ENCODE data around the gene ABLIM2. TPM values are rescaled to one million over a fixed set of nuclear protein-coding genes. Genes with fewer than 3 reads are reported as not detected.

ABLIM2 gene
- total RNA-seq, 2 donors from 2014 or later = 2.6 to 7.3 TPM

- peaks cover 23% of the 10 kb centered on the region for H3K4me1 ChIP-seq (replicated peaks)
- no peaks in the 10 kb centered on the region for H3K27me3 ChIP-seq (replicated peaks; ENCODE audit: insufficient read depth)
- TF ChIP-seq POLR2AphosphoS5 (IDR thresholded peaks at IDR 0.05) = no peak
- no peak for TF ChIP-seq CTCF (IDR thresholded peaks at IDR 0.05)
- TF ChIP-seq POLR2A (IDR thresholded peaks at IDR 0.05) = no peak
- peak overlapping the region in 1 of 2 donors; percentile 15 for H3K27ac ChIP-seq
- 63% methylated on average over 9 of the region's 9 CpGs for WGBS
- no peak for DNase-seq (ENCODE audit: low spot score)
- H3K36me3 ChIP-seq = no peaks in the 10 kb centered on the region
- no peak overlapping the region for H3K4me3 ChIP-seq
- no peaks in the 10 kb centered on the region for H3K9me3 ChIP-seq
- intact Hi-C loops (cut with DNase I) = no loop called here
Measured at GRCh38 chr4:8185295-8185694, 26.7 kb upstream of the ABLIM2 start.

- no peak for TF ChIP-seq POLR2AphosphoS5 (IDR thresholded peaks at IDR 0.05)
- 80% methylated on average over 4 of the region's 4 CpGs for WGBS
- H3K9me3 ChIP-seq = no peaks in the 10 kb centered on the region
- peak overlapping the region in 1 of 2 donors; percentile 54 for H3K27ac ChIP-seq
- no peak overlapping the region for H3K4me3 ChIP-seq
- intact Hi-C loops (cut with DNase I) = no loop called here
- H3K36me3 ChIP-seq = no peaks in the 10 kb centered on the region
- no peaks in the 10 kb centered on the region for H3K27me3 ChIP-seq (replicated peaks; ENCODE audit: insufficient read depth)
- DNase-seq (ENCODE audit: low spot score) = no peak
- peaks cover 19% of the 10 kb centered on the region for H3K4me1 ChIP-seq (replicated peaks)
Measured at GRCh38 chr4:8184061-8184460, 25.4 kb upstream of the ABLIM2 start.

- Histone ChIP-seq H3K27ac (peak overlapping the region in 1 of 2 donors; percentile 65), H3K9me3 (no peaks in the 10 kb centered on the region), H3K27me3 (replicated peaks; ENCODE audit: insufficient read depth) (no peaks in the 10 kb centered on the region), H3K4me3 (no peak overlapping the region), H3K4me1 (replicated peaks) (peaks cover 14% of the 10 kb centered on the region), H3K36me3 (no peaks in the 10 kb centered on the region)
- 40% methylated on average over 25 of the region's 25 CpGs for WGBS
- TF ChIP-seq POLR2A (IDR thresholded peaks at IDR 0.05) (no peak), CTCF (IDR thresholded peaks at IDR 0.05) (peak in 1 of 4 experiments; percentile 3), POLR2AphosphoS5 (IDR thresholded peaks at IDR 0.05) (peak; percentile 93)
- peak; percentile 94 for DNase-seq (ENCODE audit: low spot score)
- intact Hi-C loops (cut with DNase I) = no loop called here
Measured at GRCh38 chr4:8182858-8183725, 24.5 kb upstream of the ABLIM2 start.

GRCh38 chr4:8182294-8182693, 23.7 kb upstream of the ABLIM2 start:
- H3K36me3 ChIP-seq = no peaks in the 10 kb centered on the region
- H3K27ac ChIP-seq = peak overlapping the region in 1 of 2 donors; percentile 65
- H3K27me3 ChIP-seq (replicated peaks; ENCODE audit: insufficient read depth) = no peaks in the 10 kb centered on the region
- intact Hi-C loops (cut with DNase I) = no loop called here
- DNase-seq (ENCODE audit: low spot score) = no peak
- no peak overlapping the region for H3K4me3 ChIP-seq
- H3K4me1 ChIP-seq (replicated peaks) = peaks cover 14% of the 10 kb centered on the region
- TF ChIP-seq POLR2A (IDR thresholded peaks at IDR 0.05) = no peak
- no peak for TF ChIP-seq CTCF (IDR thresholded peaks at IDR 0.05)
- no peak for TF ChIP-seq POLR2AphosphoS5 (IDR thresholded peaks at IDR 0.05)
- no peaks in the 10 kb centered on the region for H3K9me3 ChIP-seq
- WGBS = 74% methylated on average over 11 of the region's 11 CpGs

- WGBS = 80% methylated on average over 5 of the region's 7 CpGs
- no peaks in the 10 kb centered on the region for H3K36me3 ChIP-seq
- no peak overlapping the region for H3K27ac ChIP-seq
- intact Hi-C loops (cut with DNase I) = no loop called here
- H3K9me3 ChIP-seq = no peaks in the 10 kb centered on the region
- H3K4me1 ChIP-seq (replicated peaks) = peaks cover 14% of the 10 kb centered on the region
- no peaks in the 10 kb centered on the region for H3K27me3 ChIP-seq (replicated peaks; ENCODE audit: insufficient read depth)
- H3K4me3 ChIP-seq = no peak overlapping the region
- no peak for DNase-seq (ENCODE audit: low spot score)
- no peak for TF ChIP-seq POLR2A (IDR thresholded peaks at IDR 0.05)
- no peak for TF ChIP-seq POLR2AphosphoS5 (IDR thresholded peaks at IDR 0.05)
- no peak for TF ChIP-seq CTCF (IDR thresholded peaks at IDR 0.05)
Measured at GRCh38 chr4:8181844-8182243, 23.2 kb upstream of the ABLIM2 start.
